HepG2 (cell line): ENCODE data around the gene VAV2. TPM values are rescaled to one million over a fixed set of nuclear protein-coding genes. Genes with fewer than 3 reads are reported as not detected.

Source experiments
- AGO2 ChIP-seq: fragments of 200-400 bp; formaldehyde crosslinking; optimal IDR thresholded peaks from 2 replicates; pipeline ENCODE3; 2017; ENCODE audit warnings: mild to moderate bottlenecking, low read depth, low read length, moderate library complexity
- DNMT3B ChIP-seq: conservative IDR thresholded peaks from 2 replicates; pipeline ENCODE4 v1.6.1; 2016; ENCODE audit warnings: missing biosample characterization, control low read depth
- FOXA3 ChIP-seq: IDR thresholded peaks from 2 replicates; pipeline ENCODE4 v1.6.1; 2016; ENCODE audit warnings: missing genetic modification reagents, missing compliant biosample characterization
- HIC2 ChIP-seq: sonication (generic); formaldehyde crosslinking; IDR thresholded peaks from 2 replicates; pipeline ENCODE4 v1.9.0; 2022; ENCODE audit warnings: low read depth, missing genetic modification reagents
- HOXA3 ChIP-seq: sonication (generic); formaldehyde crosslinking; IDR thresholded peaks from 2 replicates; pipeline ENCODE4 v1.5.0; 2020; ENCODE audit warnings: missing genetic modification reagents
- JUNB ChIP-seq: sonication (generic); formaldehyde crosslinking; IDR thresholded peaks from 2 replicates; pipeline ENCODE4 v1.8.0; 2022; ENCODE audit warnings: missing genetic modification reagents, mild to moderate bottlenecking, borderline replicate concordance
- KLF16 ChIP-seq, 2 experiments: sonication (generic) in 1 of 2; formaldehyde crosslinking in 1 of 2; IDR thresholded peaks; 2 replicates each; pipeline versions ENCODE4 v1.6.1 to v1.8.0; 2016 to 2023; ENCODE audit warnings: missing genetic modification reagents in 2 of 2, missing compliant biosample characterization in 1 of 2
- SAP130 ChIP-seq: IDR thresholded peaks from 2 replicates; pipeline ENCODE4 v1.6.1; 2016; ENCODE audit warnings: low read depth
- SOX13 ChIP-seq, 3 experiments: fragments of 450-650 bp in 1 of 3; sonication (generic) in 1 of 3; formaldehyde crosslinking in 1 of 3; IDR thresholded peaks in 2 of 3; conservative IDR thresholded peaks in 1 of 3; 2 replicates each; pipeline versions ENCODE4 v1.5.0 to v1.6.1; 2016 to 2020; ENCODE audit warnings: antibody characterized with exemption in 1 of 3, mild to moderate bottlenecking in 1 of 3, missing compliant biosample characterization in 1 of 3, missing genetic modification reagents in 1 of 3, moderate library complexity in 1 of 3
- TBX2 ChIP-seq: sonication (generic); formaldehyde crosslinking; IDR thresholded peaks from 2 replicates; pipeline ENCODE4 v1.5.0; 2020; ENCODE audit warnings: missing genetic modification reagents, mild to moderate bottlenecking, borderline replicate concordance
- ZNF350 ChIP-seq: sonication (generic); formaldehyde crosslinking; IDR thresholded peaks from 2 replicates; pipeline ENCODE4 v1.4.0; 2020; ENCODE audit warnings: mild to moderate bottlenecking, low read depth, missing genetic modification reagents, borderline replicate concordance
- ZNF614 ChIP-seq: IDR thresholded peaks from 2 replicates; pipeline ENCODE4 v1.6.1; 2018; ENCODE audit warnings: missing biosample characterization, missing genetic modification reagents, inconsistent platforms, borderline replicate concordance
- polyA plus RNA-seq, 8 experiments: library from polyadenylated mRNA; depleted of rRNA in 3 of 8; stranded (reverse) in 7 of 8; unstranded in 1 of 8; fragments of >200 nt; fragmentation: Illumina TruSeq in 4 of 8; extraction: Trizol in 4 of 8; gene quantifications; 2 replicates each; pipeline versions ENCODE4 v1.2.1 to v1.2.3, GENCODE V29; 2011 to 2016; ENCODE audit warnings: low read depth in 4 of 8, missing spikeins in 1 of 8, mixed read lengths in 1 of 8; ENCODE audit not compliant: insufficient read depth in 1 of 8
- total RNA-seq, 5 experiments: library from RNA; depleted of rRNA; stranded (reverse); fragments of >200 nt; fragmentation: Illumina TruSeq; extraction: Trizol; gene quantifications; 2 replicates each; pipeline ENCODE4 v1.2.3, GENCODE V29; 2016; ENCODE audit warnings: low read depth in 1 of 5
- TF ChIP-seq, protein P1 (sequence below): IDR thresholded peaks from 2 replicates; pipeline ENCODE4 v1.6.1; 2016; ENCODE audit warnings: missing compliant biosample characterization, missing genetic modification reagents, borderline replicate concordance
- TF ChIP-seq, protein P2 (sequence below): sonication (generic); formaldehyde crosslinking; IDR thresholded peaks from 2 replicates; pipeline ENCODE4 v1.8.0; 2022; ENCODE audit warnings: missing genetic modification reagents, mild to moderate bottlenecking, moderate library complexity, borderline replicate concordance
- TF ChIP-seq, protein P3 (sequence below): sonication (generic); formaldehyde crosslinking; IDR thresholded peaks from 2 replicates; pipeline ENCODE4 v1.5.1; 2020; ENCODE audit warnings: mild to moderate bottlenecking, missing genetic modification reagents
- TF ChIP-seq, protein P4 (sequence below), 2 experiments: fragments of 450-650 bp in 1 of 2; sonication (generic) in 1 of 2; formaldehyde crosslinking; IDR thresholded peaks; 2 replicates each; pipeline versions ENCODE4 v1.5.0 to v1.8.0; 2020 to 2022; ENCODE audit warnings: mild to moderate bottlenecking in 1 of 2, missing genetic modification reagents in 1 of 2

VAV2 gene
- total and polyA plus RNA-seq, 2 of the 13 experiments (the other 11 are each of a cell fraction or from before 2014, with no cell fraction given), result 22.5 to 22.9 TPM

DNA sequence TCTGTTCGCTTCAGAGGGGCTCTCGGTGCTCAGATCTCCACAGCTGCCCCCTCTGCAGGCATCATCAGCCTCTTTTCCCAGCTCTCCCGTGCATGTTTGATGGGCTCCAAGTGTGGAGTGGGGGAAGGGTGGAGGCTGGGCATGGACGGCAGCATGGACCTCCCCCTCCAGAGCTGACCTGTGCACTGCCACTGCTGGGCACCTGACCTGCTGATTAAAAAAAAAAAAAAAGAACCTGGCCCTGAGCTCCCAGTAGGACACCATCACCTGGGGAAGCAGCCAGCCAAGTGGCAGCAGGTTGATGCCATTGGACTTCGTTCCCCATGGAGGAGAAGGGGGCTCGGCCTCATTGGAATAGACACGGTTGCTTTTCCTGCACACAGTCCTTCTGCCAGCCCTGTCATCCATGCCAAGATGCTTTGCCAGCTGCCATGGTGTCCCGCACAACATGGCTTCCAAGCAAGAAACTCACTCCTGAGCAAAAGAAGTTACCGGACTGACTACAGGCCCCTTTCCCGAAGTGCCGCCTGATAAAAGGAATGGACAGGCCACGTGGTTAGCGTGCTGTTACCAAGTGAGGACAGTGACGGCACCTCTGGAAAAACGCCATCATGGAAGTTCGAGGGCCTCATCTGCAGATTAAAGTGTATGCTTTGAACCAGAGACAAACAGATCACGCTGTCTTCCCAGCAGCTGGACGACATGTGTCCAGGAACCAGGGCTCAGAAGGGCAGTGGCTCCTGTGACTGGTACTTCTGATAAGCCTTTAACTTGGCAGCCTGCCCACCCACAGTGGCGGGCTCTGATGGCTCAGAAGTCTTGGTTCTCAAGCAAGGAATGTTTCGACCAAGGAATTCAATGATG lies 18.4 kb upstream of the VAV2 start (continued):
- TF ChIP-seq HIC2 (CRISPR knock-in tag) (0 out of 2 replicates have a peak, but pooled peaks have one; percentile 25), JUNB (0 out of 2 replicates have a peak, but pooled peaks have one; percentile 19), ZNF614 (0 out of 2 replicates have a peak, but pooled peaks have one; percentile 41), HOXA3 (CRISPR knock-in tag) (peak; percentile 42; the same call in 1 of the 2 replicates), DNMT3B (CRISPR knock-in tag) (0 out of 2 replicates have a peak, but pooled peaks have one; percentile 58), FOXA3 (peak; percentile 21; the same call in 1 of the 2 replicates), SAP130 (CRISPR knock-in tag) (peak; percentile 35; the same call in 1 of the 2 replicates), AGO2 (no peak), ZNF350 (CRISPR knock-in tag) (no peak), KLF16 (CRISPR knock-in tag; IDR thresholded peaks at IDR 0.05) (0 out of 4 replicates have a peak, but pooled peaks of 1 of the 2 experiments have one; percentile 40), TBX2 (0 out of 2 replicates have a peak, but pooled peaks have one; percentile 21), SOX13 (IDR thresholded peaks at IDR 0.05) (no peak), SOX13 (CRISPR knock-in tag; conservative IDR thresholded peaks at IDR 0.05 in 1 of 2, IDR thresholded peaks at IDR 0.05 in 1 of 2) (0 out of 4 replicates have a peak, but pooled peaks of 1 of the 2 experiments have one; percentile 9)
- TF ChIP-seq, protein P1, sequence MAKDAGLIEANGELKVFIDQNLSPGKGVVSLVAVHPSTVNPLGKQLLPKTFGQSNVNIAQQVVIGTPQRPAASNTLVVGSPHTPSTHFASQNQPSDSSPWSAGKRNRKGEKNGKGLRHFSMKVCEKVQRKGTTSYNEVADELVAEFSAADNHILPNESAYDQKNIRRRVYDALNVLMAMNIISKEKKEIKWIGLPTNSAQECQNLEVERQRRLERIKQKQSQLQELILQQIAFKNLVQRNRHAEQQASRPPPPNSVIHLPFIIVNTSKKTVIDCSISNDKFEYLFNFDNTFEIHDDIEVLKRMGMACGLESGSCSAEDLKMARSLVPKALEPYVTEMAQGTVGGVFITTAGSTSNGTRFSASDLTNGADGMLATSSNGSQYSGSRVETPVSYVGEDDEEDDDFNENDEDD (CRISPR knock-in tag), result 0 out of 2 replicates have a peak, but pooled peaks have one; percentile 28
- TF ChIP-seq, protein P2, sequence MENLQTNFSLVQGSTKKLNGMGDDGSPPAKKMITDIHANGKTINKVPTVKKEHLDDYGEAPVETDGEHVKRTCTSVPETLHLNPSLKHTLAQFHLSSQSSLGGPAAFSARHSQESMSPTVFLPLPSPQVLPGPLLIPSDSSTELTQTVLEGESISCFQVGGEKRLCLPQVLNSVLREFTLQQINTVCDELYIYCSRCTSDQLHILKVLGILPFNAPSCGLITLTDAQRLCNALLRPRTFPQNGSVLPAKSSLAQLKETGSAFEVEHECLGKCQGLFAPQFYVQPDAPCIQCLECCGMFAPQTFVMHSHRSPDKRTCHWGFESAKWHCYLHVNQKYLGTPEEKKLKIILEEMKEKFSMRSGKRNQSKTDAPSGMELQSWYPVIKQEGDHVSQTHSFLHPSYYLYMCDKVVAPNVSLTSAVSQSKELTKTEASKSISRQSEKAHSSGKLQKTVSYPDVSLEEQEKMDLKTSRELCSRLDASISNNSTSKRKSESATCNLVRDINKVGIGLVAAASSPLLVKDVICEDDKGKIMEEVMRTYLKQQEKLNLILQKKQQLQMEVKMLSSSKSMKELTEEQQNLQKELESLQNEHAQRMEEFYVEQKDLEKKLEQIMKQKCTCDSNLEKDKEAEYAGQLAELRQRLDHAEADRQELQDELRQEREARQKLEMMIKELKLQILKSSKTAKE (CRISPR knock-in tag), result 0 out of 2 replicates have a peak, but pooled peaks have one; percentile 19
- TF ChIP-seq, protein P3, sequence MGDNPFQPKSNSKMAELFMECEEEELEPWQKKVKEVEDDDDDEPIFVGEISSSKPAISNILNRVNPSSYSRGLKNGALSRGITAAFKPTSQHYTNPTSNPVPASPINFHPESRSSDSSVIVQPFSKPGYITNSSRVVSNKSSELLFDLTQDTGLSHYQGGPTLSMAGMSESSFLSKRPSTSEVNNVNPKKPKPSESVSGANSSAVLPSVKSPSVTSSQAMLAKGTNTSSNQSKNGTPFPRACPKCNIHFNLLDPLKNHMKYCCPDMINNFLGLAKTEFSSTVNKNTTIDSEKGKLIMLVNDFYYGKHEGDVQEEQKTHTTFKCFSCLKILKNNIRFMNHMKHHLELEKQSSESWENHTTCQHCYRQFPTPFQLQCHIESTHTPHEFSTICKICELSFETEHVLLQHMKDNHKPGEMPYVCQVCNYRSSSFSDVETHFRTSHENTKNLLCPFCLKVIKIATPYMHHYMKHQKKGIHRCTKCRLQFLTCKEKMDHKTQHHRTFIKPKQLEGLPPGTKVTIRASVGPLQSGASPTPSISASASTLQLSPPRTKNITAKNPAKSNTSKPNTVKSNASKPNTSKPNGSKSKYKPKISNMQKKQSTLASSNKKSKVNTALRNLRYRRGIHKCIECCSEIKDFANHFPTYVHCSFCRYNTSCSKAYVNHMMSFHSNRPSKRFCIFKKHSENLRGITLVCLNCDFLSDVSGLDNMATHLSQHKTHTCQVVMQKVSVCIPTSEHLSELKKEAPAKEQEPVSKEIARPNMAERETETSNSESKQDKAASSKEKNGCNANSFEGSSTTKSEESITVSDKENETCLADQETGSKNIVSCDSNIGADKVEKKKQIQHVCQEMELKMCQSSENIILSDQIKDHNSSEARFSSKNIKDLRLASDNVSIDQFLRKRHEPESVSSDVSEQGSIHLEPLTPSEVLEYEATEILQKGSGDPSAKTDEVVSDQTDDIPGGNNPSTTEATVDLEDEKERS (CRISPR knock-in tag), result peak; percentile 46; the same call in 1 of the 2 replicates
- TF ChIP-seq, protein P4, sequence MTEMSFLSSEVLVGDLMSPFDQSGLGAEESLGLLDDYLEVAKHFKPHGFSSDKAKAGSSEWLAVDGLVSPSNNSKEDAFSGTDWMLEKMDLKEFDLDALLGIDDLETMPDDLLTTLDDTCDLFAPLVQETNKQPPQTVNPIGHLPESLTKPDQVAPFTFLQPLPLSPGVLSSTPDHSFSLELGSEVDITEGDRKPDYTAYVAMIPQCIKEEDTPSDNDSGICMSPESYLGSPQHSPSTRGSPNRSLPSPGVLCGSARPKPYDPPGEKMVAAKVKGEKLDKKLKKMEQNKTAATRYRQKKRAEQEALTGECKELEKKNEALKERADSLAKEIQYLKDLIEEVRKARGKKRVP (CRISPR knock-in tag; IDR thresholded peaks at IDR 0.05), result peak in 1 of 2 experiments; percentile 58; a peak in 2 of 4 replicates
